A549 (cell line): Measurements from ENCODE around the gene SCN5A. TPM values are rescaled to one million over a fixed set of nuclear protein-coding genes. Genes with fewer than 3 reads are reported as not detected.

ENCODE experiments used
- ATAC-seq, 2 experiments: fragments of 200-7000 bp in 1 of 2; fragments of >200 bp in 1 of 2; cut with Nextera tagmentation in 1 of 2; cut with Tn5 transposase in 1 of 2; 3 replicates each; pipeline versions ENCODE4 v1.8.0 to v1.9.1; 2018 to 2020; ENCODE audit warnings: mild to moderate bottlenecking in 1 of 2, moderate library complexity in 1 of 2
- CTCF ChIA-PET: fragments of 300-600 bp; sonication (Branson Sonifier 250); formaldehyde crosslinking; extraction: SDS; loops from one replicate; lab custom pipeline; 2021; ENCODE audit warnings: antibody characterized with exemption, inconsistent platforms; lab: Yijun Ruan, JAX
- POLR2A ChIA-PET: fragments of 350-600 bp; formaldehyde crosslinking; extraction: SDS; loops from one replicate; lab custom pipeline; 2021; ENCODE audit warnings: antibody characterized with exemption, inconsistent platforms; lab: Yijun Ruan, JAX
- DNase-seq, 2 experiments: peaks; one replicate each; pipeline versions ENCODE4 v3.0.0 to v3.0.0-alpha.2; 2011 to 2016; ENCODE audit warnings: low read depth in 1 of 2, low spot score in 1 of 2
- FAIRE-seq: peaks from 2 replicates; lab custom pipeline; 2011; peaks lifted over from hg19 to GRCh38; lab: Jason Lieb, UNC
- H3K27ac ChIP-seq, 2 experiments: fragments of >200 bp; sonication (Bioruptor Twin); formaldehyde crosslinking; 3 replicates each; pipeline ENCODE4 v1.5.1; 2016 to 2017
- H3K4me1 ChIP-seq: fragments of >200 bp; sonication (Bioruptor Twin); formaldehyde crosslinking; 3 replicates; pipeline ENCODE4 v1.6.1; 2016
- H3K4me2 ChIP-seq: fragments of >200 bp; sonication (Bioruptor Twin); formaldehyde crosslinking; 3 replicates; pipeline ENCODE4 v1.6.1; 2016
- H3K4me3 ChIP-seq: fragments of >200 bp; sonication (Bioruptor Twin); formaldehyde crosslinking; 3 replicates; pipeline ENCODE4 v1.5.1; 2016
- H3K9me3 ChIP-seq: fragments of >200 bp; sonication (Bioruptor Twin); formaldehyde crosslinking; 3 replicates; pipeline ENCODE4 v1.6.1; 2016
- BHLHE40 ChIP-seq: IDR thresholded peaks from 2 replicates; pipeline ENCODE4 v1.6.1; 2012; ENCODE audit warnings: low read depth, low read length, inconsistent platforms
- CBX8 ChIP-seq: fragments of 200-600 bp; sonication (generic); IDR thresholded peaks from 2 replicates; pipeline ENCODE4 v1.6.1; 2016
- FOSB ChIP-seq: fragments of 250-450 bp; sonication (Bioruptor Pico); IDR thresholded peaks from 2 replicates; pipeline ENCODE4 v1.5.0; 2020; ENCODE audit warnings: mild to moderate bottlenecking, moderate library complexity
- FOSL2 ChIP-seq, 2 experiments: fragments of 450-650 bp in 1 of 2; fragments of >200 bp in 1 of 2; sonication (Bioruptor Twin) in 1 of 2; formaldehyde crosslinking; IDR thresholded peaks; 2 replicates each; pipeline versions ENCODE4 v1.5.0 to v1.6.1; 2016 to 2020; ENCODE audit warnings: mild to moderate bottlenecking in 1 of 2, moderate library complexity in 1 of 2
- FOXS1 ChIP-seq: fragments of 250-450 bp; sonication (Bioruptor Pico); IDR thresholded peaks from 2 replicates; pipeline ENCODE4 v1.5.0; 2020; ENCODE audit warnings: mild to moderate bottlenecking, moderate library complexity
- HEYL ChIP-seq: fragments of 250-450 bp; sonication (Bioruptor Pico); IDR thresholded peaks from 2 replicates; pipeline ENCODE4 v1.8.0; 2021; ENCODE audit warnings: mild to moderate bottlenecking, moderate library complexity
- KDM1A ChIP-seq: fragments of 200-600 bp; sonication (generic); IDR thresholded peaks from 2 replicates; pipeline ENCODE4 v1.6.1; 2016; ENCODE audit warnings: low read depth, mild to moderate bottlenecking
- NPAS2 ChIP-seq: fragments of 250-450 bp; sonication (Bioruptor Pico); IDR thresholded peaks from 2 replicates; pipeline ENCODE4 v1.8.0; 2022; ENCODE audit warnings: mild to moderate bottlenecking, moderate library complexity, borderline replicate concordance
- NR3C1 ChIP-seq: fragments of >200 bp; sonication (Bioruptor Twin); formaldehyde crosslinking; IDR thresholded peaks from 3 replicates; pipeline ENCODE4 v1.6.1; 2017
- PHF8 ChIP-seq: fragments of 200-600 bp; sonication (generic); IDR thresholded peaks from 2 replicates; pipeline ENCODE4 v1.6.1; 2016; ENCODE audit warnings: low read depth, mild to moderate bottlenecking, antibody characterized with exemption, moderate library complexity, borderline replicate concordance
- RARB ChIP-seq: fragments of 250-450 bp; sonication (Bioruptor Pico); IDR thresholded peaks from 2 replicates; pipeline ENCODE4 v1.8.0; 2021; ENCODE audit warnings: mild to moderate bottlenecking, moderate library complexity
- RFX5 ChIP-seq: fragments of 450-650 bp; IDR thresholded peaks from 2 replicates; pipeline ENCODE4 v1.7.1; 2014; ENCODE audit warnings: antibody characterized with exemption, mild to moderate bottlenecking, moderate library complexity
- RNF2 ChIP-seq: fragments of 200-600 bp; sonication (generic); IDR thresholded peaks from 2 replicates; pipeline ENCODE4 v1.6.1; 2016; ENCODE audit warnings: low read depth, mild to moderate bottlenecking, antibody characterized with exemption, moderate library complexity, borderline replicate concordance
- SMC3 ChIP-seq: fragments of >200 bp; sonication (Bioruptor Twin); formaldehyde crosslinking; IDR thresholded peaks from 3 replicates; pipeline ENCODE4 v1.6.1; 2018; ENCODE audit warnings: inconsistent platforms
- TP53 ChIP-seq: fragments of 250-450 bp; sonication (Bioruptor Pico); IDR thresholded peaks from 2 replicates; pipeline ENCODE4 v1.5.0; 2021; ENCODE audit warnings: mild to moderate bottlenecking, moderate library complexity
- ZC3H11A ChIP-seq: fragments of 450-650 bp; IDR thresholded peaks from 2 replicates; pipeline ENCODE4 v1.6.1; 2014; ENCODE audit warnings: antibody characterized with exemption, mild to moderate bottlenecking
- ZFP36 ChIP-seq: fragments of 450-650 bp; IDR thresholded peaks from 2 replicates; pipeline ENCODE4 v1.6.1; 2014; ENCODE audit warnings: borderline replicate concordance; ENCODE audit not compliant: partially characterized antibody
- WGBS: methylation state at CpG from one replicate; pipeline ENCODE4 v1.1.6; 2017; ENCODE audit errors: missing lambda C conversion rate; 5-methylcytosine and 5-hydroxymethylcytosine counted together
- polyA plus RNA-seq, 4 experiments: library from polyadenylated mRNA; depleted of rRNA in 3 of 4; stranded (reverse); fragments of >200 nt; fragmentation: RNase III in 1 of 4; extraction: RNeasy Plus Mini Kit Qiagen cat#74134 plus additional on column Dnase treatment in 1 of 4; gene quantifications; 2 replicates in 3 of 4; 3 replicates in 1 of 4; pipeline ENCODE4 v1.2.3, GENCODE V29; 2011 to 2017
- TF ChIP-seq, protein P1 (sequence below): fragments of 200-600 bp; sonication (generic); IDR thresholded peaks from 2 replicates; pipeline ENCODE4 v1.6.1; 2016; ENCODE audit warnings: antibody characterized with exemption, mild to moderate bottlenecking, moderate library complexity
- TF ChIP-seq, protein P2 (sequence below): fragments of >200 bp; sonication (Bioruptor Twin); formaldehyde crosslinking; IDR thresholded peaks from 3 replicates; pipeline ENCODE4 v1.5.1; 2016
- TF ChIP-seq, protein P3 (sequence below): IDR thresholded peaks from 2 replicates; pipeline ENCODE4 v1.6.1; 2012
- TF ChIP-seq, protein P4 (sequence below): fragments of 450-650 bp; IDR thresholded peaks from 2 replicates; pipeline ENCODE4 v1.6.1; 2014; ENCODE audit warnings: antibody characterized with exemption
- TF ChIP-seq, protein P5 (sequence below): fragments of 150-350 bp; IDR thresholded peaks from 2 replicates; pipeline ENCODE4 v1.6.1; 2014; ENCODE audit warnings: low read depth, mild to moderate bottlenecking, low read length

Gene SCN5A
- polyA plus RNA-seq, 2 of the 4 experiments (the other 2 are of a cell fraction) = 0.09 to 0.19 TPM

DNA sequence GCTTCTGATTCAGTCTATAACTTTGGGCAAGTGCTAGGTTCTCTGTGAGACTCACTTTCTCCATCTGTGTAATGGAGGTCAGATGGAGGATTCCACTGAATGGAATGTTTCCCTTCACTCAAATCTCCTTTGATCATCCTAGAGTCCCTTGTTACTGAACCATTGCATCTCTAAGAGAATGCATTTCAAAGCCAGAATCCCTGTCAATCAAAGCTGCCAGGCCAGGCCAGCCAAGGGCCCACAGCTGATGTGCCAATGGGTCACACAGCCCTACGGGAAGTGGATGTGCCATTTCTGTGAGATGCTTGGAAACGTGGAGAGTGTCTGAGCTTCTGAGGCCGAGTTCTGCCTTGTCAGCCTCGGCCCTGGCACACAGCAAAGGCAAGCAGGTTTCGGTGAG is 32.4 kb downstream of the SCN5A start:
- H3K4me1 ChIP-seq = no peaks in the 10 kb centered on the region
- no peak overlapping the region for H3K4me2 ChIP-seq
- H3K27ac ChIP-seq = no peak overlapping the region
- H3K9me3 ChIP-seq = no peaks in the 10 kb centered on the region
- DNase-seq (no peak), FAIRE-seq (no peak), ATAC-seq (no peak)
- WGBS = 21% methylated on average over 5 of the region's 5 CpGs
- H3K4me3 ChIP-seq = no peak overlapping the region
- POLR2A ChIA-PET = no interaction called here
- CTCF ChIA-PET = interaction anchor here (0.7 to 1.0 kb wide), 2 partner anchors 34 to 39 kb away, joined by 3 read pairs; no protein-coding TSS in a partner anchor
- no peak for TF ChIP-seq PHF8
- no peak for TF ChIP-seq RARB (CRISPR knock-in tag)
- TF ChIP-seq, protein P1, sequence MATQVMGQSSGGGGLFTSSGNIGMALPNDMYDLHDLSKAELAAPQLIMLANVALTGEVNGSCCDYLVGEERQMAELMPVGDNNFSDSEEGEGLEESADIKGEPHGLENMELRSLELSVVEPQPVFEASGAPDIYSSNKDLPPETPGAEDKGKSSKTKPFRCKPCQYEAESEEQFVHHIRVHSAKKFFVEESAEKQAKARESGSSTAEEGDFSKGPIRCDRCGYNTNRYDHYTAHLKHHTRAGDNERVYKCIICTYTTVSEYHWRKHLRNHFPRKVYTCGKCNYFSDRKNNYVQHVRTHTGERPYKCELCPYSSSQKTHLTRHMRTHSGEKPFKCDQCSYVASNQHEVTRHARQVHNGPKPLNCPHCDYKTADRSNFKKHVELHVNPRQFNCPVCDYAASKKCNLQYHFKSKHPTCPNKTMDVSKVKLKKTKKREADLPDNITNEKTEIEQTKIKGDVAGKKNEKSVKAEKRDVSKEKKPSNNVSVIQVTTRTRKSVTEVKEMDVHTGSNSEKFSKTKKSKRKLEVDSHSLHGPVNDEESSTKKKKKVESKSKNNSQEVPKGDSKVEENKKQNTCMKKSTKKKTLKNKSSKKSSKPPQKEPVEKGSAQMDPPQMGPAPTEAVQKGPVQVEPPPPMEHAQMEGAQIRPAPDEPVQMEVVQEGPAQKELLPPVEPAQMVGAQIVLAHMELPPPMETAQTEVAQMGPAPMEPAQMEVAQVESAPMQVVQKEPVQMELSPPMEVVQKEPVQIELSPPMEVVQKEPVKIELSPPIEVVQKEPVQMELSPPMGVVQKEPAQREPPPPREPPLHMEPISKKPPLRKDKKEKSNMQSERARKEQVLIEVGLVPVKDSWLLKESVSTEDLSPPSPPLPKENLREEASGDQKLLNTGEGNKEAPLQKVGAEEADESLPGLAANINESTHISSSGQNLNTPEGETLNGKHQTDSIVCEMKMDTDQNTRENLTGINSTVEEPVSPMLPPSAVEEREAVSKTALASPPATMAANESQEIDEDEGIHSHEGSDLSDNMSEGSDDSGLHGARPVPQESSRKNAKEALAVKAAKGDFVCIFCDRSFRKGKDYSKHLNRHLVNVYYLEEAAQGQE = no peak
- TF ChIP-seq RNF2 = no peak
- TF ChIP-seq, protein P2, sequence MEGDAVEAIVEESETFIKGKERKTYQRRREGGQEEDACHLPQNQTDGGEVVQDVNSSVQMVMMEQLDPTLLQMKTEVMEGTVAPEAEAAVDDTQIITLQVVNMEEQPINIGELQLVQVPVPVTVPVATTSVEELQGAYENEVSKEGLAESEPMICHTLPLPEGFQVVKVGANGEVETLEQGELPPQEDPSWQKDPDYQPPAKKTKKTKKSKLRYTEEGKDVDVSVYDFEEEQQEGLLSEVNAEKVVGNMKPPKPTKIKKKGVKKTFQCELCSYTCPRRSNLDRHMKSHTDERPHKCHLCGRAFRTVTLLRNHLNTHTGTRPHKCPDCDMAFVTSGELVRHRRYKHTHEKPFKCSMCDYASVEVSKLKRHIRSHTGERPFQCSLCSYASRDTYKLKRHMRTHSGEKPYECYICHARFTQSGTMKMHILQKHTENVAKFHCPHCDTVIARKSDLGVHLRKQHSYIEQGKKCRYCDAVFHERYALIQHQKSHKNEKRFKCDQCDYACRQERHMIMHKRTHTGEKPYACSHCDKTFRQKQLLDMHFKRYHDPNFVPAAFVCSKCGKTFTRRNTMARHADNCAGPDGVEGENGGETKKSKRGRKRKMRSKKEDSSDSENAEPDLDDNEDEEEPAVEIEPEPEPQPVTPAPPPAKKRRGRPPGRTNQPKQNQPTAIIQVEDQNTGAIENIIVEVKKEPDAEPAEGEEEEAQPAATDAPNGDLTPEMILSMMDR = no peak
- no peak for TF ChIP-seq CBX8
- TF ChIP-seq ZC3H11A = no peak

DNA sequence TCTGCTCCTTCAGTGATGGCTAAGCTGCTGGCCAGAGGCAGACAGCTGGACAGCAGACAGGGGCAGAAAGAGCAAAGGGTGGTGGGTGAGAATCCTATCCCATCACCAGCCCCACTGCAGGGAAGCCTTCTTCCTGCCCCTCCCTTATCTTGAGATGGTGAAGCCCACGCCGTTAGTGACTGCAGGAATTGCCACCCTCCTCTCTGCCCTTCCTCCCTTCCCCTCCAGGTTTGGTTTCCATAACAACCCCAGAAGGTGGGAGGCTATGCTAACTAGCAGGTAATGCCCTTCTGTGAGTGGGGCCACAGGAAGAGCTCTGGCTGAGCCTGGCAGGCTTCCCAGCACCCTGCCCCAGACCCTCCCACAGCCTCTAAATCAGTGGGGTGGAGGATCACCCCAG is 32.8 kb downstream of the SCN5A start:
- ChIA-PET CTCF (no interaction called here), POLR2A (no interaction called here)
- no peak overlapping the region for H3K4me3 ChIP-seq
- FAIRE-seq (no peak), DNase-seq (no peak), ATAC-seq (no peak)
- TF ChIP-seq SMC3 = no peak
- TF ChIP-seq, protein P3, sequence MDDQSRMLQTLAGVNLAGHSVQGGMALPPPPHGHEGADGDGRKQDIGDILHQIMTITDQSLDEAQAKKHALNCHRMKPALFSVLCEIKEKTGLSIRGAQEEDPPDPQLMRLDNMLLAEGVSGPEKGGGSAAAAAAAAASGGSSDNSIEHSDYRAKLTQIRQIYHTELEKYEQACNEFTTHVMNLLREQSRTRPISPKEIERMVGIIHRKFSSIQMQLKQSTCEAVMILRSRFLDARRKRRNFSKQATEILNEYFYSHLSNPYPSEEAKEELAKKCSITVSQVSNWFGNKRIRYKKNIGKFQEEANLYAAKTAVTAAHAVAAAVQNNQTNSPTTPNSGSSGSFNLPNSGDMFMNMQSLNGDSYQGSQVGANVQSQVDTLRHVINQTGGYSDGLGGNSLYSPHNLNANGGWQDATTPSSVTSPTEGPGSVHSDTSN = no peak
- no peak for TF ChIP-seq FOSL2 (IDR thresholded peaks at IDR 0.05)
- TF ChIP-seq FOSL2 (CRISPR knock-in tag; IDR thresholded peaks at IDR 0.05) = no peak
- no peak for TF ChIP-seq BHLHE40
- TF ChIP-seq, protein P4, sequence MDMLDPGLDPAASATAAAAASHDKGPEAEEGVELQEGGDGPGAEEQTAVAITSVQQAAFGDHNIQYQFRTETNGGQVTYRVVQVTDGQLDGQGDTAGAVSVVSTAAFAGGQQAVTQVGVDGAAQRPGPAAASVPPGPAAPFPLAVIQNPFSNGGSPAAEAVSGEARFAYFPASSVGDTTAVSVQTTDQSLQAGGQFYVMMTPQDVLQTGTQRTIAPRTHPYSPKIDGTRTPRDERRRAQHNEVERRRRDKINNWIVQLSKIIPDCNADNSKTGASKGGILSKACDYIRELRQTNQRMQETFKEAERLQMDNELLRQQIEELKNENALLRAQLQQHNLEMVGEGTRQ = no peak
- no peak for TF ChIP-seq ZFP36
- TF ChIP-seq HEYL (CRISPR knock-in tag) = no peak
- no peak for TF ChIP-seq FOSB (CRISPR knock-in tag)
- no peak for TF ChIP-seq KDM1A
- TF ChIP-seq RFX5 = no peak
- no peak for TF ChIP-seq FOXS1
- TF ChIP-seq NPAS2 (CRISPR knock-in tag) = no peak
- TF ChIP-seq, protein P5, sequence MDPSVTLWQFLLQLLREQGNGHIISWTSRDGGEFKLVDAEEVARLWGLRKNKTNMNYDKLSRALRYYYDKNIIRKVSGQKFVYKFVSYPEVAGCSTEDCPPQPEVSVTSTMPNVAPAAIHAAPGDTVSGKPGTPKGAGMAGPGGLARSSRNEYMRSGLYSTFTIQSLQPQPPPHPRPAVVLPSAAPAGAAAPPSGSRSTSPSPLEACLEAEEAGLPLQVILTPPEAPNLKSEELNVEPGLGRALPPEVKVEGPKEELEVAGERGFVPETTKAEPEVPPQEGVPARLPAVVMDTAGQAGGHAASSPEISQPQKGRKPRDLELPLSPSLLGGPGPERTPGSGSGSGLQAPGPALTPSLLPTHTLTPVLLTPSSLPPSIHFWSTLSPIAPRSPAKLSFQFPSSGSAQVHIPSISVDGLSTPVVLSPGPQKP = no peak
- TF ChIP-seq TP53 (CRISPR knock-in tag) = no peak
- TF ChIP-seq NR3C1 = no peak
- WGBS = 10% methylated on average over 2 of the region's 2 CpGs
- H3K4me1 ChIP-seq = no peaks in the 10 kb centered on the region
- no peak overlapping the region for H3K27ac ChIP-seq
- no peaks in the 10 kb centered on the region for H3K9me3 ChIP-seq
- H3K4me2 ChIP-seq = no peak overlapping the region
